Omental fat pad (tissue), 4 donors: Measurements from ENCODE around the gene MTHFD1. TPM values are rescaled to one million over a fixed set of nuclear protein-coding genes. Genes with fewer than 3 reads are reported as not detected.

Experiments used
- ATAC-seq: fragments of 150-250 bp; one replicate; pipeline ENCODE4 v1.9.1; 2016; ENCODE audit warnings: mild to moderate bottlenecking, moderate library complexity; ENCODE audit not compliant: low FRiP score
- DNase-seq: peaks from one replicate; pipeline ENCODE4 v3.0.0-alpha.2; 2019; ENCODE audit warnings: low spot score
- CTCF ChIP-seq, 3 donors: fragments of 450-650 bp; IDR thresholded peaks; one replicate each; pipeline ENCODE4 v1.5.1; 2016 to 2017; ENCODE audit warnings: antibody characterized with exemption in 3 of 3, mild to moderate bottlenecking in 3 of 3, moderate library complexity in 2 of 3
- total RNA-seq, 4 donors: library from RNA; depleted of rRNA; stranded (reverse); fragments of >200 nt; gene quantifications; one replicate each; pipeline ENCODE4 v1.1.0, GENCODE V29; 2016

MTHFD1 gene
- total RNA-seq, 4 donors from 2014 or later = 58.0 to 138 (median 86.9) TPM

- DNase-seq (no peak), ATAC-seq (no peak)
- no peak for TF ChIP-seq CTCF (IDR thresholded peaks at IDR 0.05)
Observed at GRCh38 chr14:64438181-64438841, 50.2 kb downstream of the MTHFD1 start.

- no peak for TF ChIP-seq CTCF (IDR thresholded peaks at IDR 0.05)
- no peak for DNase-seq
- ATAC-seq = no peak
Observed at GRCh38 chr14:64439141-64439540, 51.0 kb downstream of the MTHFD1 start.

- no peak for ATAC-seq
- TF ChIP-seq CTCF (IDR thresholded peaks at IDR 0.05) = no peak
- no peak for DNase-seq
Observed at GRCh38 chr14:64440494-64440893, 52.3 kb downstream of the MTHFD1 start.

GRCh38 chr14:64442300-64442988 is 54.3 kb downstream of the MTHFD1 start:
- no peak for TF ChIP-seq CTCF (IDR thresholded peaks at IDR 0.05)
- DNase-seq = no peak
- ATAC-seq = no peak

GRCh38 chr14:64444140-64444539 is 56.0 kb downstream of the MTHFD1 start:
- DNase-seq = no peak
- no peak for TF ChIP-seq CTCF (IDR thresholded peaks at IDR 0.05)
- ATAC-seq = no peak

- DNase-seq = no peak
- no peak for TF ChIP-seq CTCF (IDR thresholded peaks at IDR 0.05)
- ATAC-seq = peak; percentile 79
Observed at GRCh38 chr14:64444984-64445845, 57.1 kb downstream of the MTHFD1 start.
